Sigmoid colon (tissue), 4 donors: Measurements from ENCODE around the gene ECI1.

ENCODE experiments used
- EP300 ChIP-seq, 4 donors: sonication (generic); formaldehyde crosslinking; IDR thresholded peaks; one replicate each; pipeline ENCODE4 v1.6.1; 2017; ENCODE audit warnings: antibody characterized with exemption in 4 of 4
- TF ChIP-seq, protein P1 (sequence below), 4 experiments: fragments of 450-650 bp in 3 of 4; fragments of 200-600 bp in 1 of 4; IDR thresholded peaks; one replicate each; pipeline ENCODE4 v1.5.1; 2016 to 2019; ENCODE audit warnings: antibody characterized with exemption in 4 of 4, mild to moderate bottlenecking in 3 of 4, moderate library complexity in 2 of 4

DNA sequence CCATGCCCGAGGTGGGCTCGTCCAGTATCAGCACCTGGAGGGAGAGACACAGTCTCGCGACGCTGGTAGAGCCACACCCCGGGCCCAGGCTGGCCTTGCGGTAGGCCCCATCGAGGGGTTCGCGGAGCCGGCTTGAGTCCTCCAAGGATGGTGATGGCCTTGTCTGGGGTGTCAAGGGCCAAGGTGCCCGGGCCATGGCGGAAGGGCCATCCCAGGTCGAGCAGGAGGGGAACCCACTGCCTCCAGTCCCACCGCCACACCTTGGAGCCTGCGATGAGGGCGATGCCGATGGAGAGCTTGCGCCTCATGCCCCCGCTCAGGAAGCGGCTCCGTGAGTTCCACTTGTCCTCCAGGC, 46.1 kb upstream of the ECI1 start:
- TF ChIP-seq, protein P1, sequence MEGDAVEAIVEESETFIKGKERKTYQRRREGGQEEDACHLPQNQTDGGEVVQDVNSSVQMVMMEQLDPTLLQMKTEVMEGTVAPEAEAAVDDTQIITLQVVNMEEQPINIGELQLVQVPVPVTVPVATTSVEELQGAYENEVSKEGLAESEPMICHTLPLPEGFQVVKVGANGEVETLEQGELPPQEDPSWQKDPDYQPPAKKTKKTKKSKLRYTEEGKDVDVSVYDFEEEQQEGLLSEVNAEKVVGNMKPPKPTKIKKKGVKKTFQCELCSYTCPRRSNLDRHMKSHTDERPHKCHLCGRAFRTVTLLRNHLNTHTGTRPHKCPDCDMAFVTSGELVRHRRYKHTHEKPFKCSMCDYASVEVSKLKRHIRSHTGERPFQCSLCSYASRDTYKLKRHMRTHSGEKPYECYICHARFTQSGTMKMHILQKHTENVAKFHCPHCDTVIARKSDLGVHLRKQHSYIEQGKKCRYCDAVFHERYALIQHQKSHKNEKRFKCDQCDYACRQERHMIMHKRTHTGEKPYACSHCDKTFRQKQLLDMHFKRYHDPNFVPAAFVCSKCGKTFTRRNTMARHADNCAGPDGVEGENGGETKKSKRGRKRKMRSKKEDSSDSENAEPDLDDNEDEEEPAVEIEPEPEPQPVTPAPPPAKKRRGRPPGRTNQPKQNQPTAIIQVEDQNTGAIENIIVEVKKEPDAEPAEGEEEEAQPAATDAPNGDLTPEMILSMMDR (IDR thresholded peaks at IDR 0.05), result no peak
- no peak for TF ChIP-seq EP300 (IDR thresholded peaks at IDR 0.05)
